Brain pericyte (primary cell): ENCODE data around the gene CCL28.

Source experiments
- DNase-seq: peaks from one replicate; pipeline ENCODE4 v3.0.0-alpha.2; 2012; ENCODE audit warnings: low read depth, low spot score

CCL28 gene

GRCh38 chr5:43357878-43358281 is 54.3 kb downstream of the CCL28 start:
- DNase-seq = no peak

DNA sequence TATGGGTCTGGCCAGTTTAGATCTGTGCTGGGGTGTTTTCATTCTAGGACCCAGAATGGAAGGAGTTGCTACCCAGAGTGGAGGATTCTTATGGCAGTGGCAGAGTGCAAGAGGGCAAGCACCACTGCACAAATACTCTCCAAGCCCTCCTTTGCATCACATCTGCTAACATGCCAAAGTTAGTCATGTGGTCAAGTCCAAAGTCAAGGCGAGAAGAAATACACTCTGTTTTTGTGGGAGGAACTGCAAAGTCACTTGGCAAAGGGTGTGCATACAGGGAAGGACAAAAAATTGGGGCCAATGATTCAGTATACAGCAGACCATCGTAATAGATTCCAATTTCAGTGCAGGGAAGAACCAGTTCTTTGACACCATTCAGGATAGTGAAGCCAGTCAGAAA is 55.1 kb downstream of the CCL28 start:
- no peak for DNase-seq

GRCh38 chr5:43354774-43355173 is 57.4 kb downstream of the CCL28 start:
- no peak for DNase-seq

DNA sequence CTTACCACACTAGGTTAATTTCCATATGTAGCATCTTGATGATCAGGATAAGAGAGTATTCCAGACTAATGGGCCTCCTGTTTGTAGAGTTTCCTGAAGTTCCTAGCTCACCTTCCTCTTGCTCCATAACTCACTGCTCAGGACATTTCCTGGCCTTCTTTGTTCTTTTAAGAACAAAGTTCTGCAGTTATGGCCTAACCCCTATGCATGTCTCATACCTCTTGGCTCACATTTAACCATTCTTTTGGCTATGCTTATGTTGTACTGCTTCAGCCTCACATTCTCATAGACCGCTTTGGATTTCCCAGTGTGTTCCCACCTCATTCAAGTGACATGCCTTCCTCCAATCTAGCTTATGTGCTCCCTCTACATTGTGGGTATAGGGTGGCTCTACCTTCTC is 58.5 kb downstream of the CCL28 start:
- DNase-seq = no peak

- DNase-seq = no peak
Observed at GRCh38 chr5:43352915-43353314, 59.3 kb downstream of the CCL28 start.

DNA sequence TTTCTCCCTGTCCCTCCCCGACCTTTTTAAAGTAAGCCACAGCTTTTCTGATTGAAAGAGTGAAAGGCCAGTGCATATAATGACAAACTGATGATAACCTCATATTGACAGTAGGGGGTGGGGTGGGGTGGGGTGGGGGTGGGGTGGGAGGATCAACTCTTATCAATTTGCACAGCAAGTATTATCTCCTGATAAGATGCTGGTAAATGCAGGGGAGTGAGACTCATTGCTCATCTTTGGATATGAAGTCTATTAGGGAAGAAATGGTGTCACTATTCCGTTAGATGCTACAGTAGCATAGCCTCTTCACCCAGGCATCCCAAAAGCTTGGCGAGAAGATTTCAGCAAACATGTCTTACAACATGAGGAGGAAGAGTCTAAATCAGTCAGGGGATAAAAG is 60.1 kb downstream of the CCL28 start:
- no peak for DNase-seq

DNA sequence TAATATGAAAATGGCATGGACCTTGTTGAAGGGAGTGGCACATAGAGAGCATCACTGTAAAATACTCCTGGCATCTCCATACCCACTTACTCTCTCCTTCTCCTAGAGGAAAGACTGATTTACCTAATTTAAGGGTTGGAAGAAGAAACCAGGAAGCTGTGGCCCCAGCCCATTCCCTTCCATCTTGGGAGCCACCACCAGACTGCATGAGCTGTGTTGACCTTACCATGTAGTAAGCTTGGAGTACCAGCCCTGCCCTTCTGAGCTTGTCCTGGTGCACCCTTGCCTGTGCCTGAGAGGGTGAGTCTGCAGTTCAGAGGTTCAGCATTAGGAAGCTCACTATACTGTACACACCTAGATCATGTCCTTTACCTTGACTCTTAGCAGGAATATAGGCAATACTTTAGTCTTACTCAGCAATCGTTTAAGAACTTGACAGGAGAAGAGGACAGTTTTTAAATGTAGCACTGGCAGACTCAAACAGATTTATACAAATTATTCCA is 63.3 kb downstream of the CCL28 start:
- DNase-seq = no peak

DNA sequence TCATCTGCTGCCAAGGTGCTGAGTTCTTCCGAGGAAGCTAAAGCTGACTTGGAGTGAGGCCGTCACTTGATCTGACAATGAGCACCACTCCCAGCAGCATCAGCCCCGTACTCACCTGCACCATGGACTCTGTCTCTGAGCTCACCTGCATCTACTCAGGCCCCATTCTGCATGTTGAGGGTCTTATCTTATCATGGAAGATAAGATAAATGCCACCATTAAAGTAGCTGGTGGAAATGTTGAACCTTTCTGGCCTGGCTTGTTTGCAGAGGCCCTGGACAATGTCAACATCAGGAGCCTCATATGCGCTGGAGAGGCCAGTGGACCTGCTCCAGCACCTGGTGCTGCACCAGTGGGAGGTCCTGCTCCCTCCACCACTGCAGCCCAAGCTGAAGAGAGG is 64.0 kb downstream of the CCL28 start:
- DNase-seq = no peak

GRCh38 chr5:43338862-43339261 is 73.3 kb downstream of the CCL28 start:
- DNase-seq = no peak

GRCh38 chr5:43336159-43336558 is 76.0 kb downstream of the CCL28 start:
- no peak for DNase-seq

DNA sequence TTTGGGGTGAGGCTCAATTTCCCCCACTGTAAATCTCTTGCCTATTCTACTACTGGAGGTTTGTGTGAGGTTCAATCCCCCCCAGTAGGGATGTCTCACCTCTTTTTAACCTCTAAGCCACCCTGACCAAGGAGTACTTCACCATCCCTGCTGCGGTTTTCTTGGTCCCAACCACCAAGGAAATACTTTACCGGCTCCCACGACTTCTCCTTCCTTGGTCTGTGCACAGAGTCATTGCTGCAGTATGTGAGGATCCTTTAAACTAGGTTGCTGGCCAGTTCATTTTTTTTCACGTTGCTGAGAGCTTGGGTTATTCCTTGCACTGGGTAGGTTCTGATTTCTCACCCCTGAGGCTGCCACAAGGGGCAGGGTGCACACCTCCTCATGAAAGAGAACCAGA is 76.5 kb downstream of the CCL28 start:
- no peak for DNase-seq

GRCh38 chr5:43332401-43332800 is 79.8 kb downstream of the CCL28 start:
- DNase-seq = no peak
